AG08396 (cell line): ENCODE results near the gene TPRA1.
"Not testable (repeated sequence)": the region's sequence is repeated elsewhere in the genome, so short reads cannot be mapped to it uniquely, and the experiment has no call there.

Experiments
- DNase-seq: peaks from one replicate; pipeline ENCODE4 v3.0.0; 2012; ENCODE audit warnings: low spot score, mixed read lengths

TPRA1 gene

GRCh38 chr3:127616836-127617605 lies 26.5 kb upstream of the TPRA1 start:
- DNase-seq = no peak

DNA sequence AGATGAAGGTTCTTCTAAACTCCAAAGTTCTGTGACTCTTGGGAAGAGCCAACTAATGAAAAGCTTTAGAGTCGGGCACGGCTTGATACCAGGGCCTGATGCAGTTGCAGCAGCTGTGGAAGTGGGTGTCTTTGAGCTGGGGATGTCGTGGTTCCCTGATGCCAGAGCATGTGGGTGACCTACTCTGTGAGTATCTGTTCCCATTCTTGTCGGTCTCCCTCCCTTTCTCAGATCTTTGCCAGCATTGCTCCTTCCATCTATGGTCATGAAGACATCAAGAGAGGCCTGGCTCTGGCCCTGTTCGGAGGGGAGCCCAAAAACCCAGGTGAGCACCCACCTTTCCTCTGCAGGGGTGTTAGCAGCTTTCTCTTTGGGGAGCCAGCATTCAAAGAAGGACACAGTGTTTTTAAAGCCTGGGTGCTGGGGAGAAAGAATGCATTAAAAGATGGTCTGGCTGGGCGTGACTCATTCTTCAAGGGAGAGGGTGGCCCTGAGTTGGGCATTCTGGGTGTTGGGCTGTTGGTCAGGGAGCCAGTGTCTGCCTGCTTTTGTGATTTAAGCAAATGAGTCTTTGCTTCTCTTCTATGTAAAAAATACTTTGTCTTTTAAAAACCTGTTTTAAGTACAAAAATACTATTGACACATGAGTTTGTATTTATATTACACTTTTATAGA lies 25.2 kb upstream of the TPRA1 start:
- no peak for DNase-seq

DNA sequence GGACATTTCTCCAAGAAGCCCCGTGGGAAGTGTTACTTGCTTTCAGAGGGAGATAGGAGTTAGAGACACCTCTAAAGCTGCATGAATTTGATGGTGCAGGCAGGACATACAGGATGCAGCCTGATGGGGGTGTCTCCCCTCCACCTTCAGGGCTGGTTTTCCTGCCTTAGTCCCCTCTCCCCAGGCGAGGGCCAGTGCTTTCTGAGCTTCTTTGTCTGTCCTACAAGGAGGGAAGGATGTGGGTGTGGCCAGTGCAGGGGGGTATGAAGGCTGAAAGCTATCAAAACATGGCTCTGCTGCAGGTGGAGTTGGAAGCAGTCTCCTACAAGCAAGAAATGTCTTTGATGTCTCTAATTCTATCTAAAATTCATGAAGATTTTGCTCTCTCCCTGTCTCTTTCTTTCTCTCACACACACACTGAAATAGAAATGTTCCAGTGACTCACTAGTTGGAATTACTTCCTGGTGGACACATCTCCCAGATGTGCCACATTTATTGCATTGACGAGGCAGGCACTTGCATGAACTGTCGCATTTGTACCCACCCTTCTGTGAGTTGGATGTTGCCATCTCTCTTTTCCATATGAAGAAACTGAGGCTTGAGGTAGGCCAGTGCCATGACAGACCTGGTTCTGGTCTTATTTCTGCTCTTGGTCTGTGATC lies 24.5 kb upstream of the TPRA1 start:
- DNase-seq = no peak

GRCh38 chr3:127613406-127613805 lies 22.9 kb upstream of the TPRA1 start:
- DNase-seq = peak; percentile 35

DNA sequence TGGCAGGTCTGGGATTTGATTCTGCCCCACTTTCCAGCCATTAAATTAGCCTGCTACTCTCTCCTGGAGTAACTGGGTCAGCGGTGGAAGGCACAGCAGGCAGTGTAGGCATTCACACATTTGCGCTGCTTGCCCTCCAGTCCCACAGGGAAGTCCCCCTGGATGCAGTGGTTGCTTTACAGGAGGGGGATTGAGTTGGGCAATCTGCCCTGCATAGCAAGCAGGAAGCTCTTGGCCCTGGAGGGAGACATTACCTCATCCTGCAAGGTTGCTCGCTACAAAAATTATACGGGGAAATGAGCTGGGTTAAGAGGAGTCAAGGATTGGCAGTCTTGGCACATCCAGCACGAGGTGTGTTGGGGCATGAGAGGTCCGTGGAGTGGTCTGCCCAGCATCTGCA lies 22.4 kb upstream of the TPRA1 start:
- DNase-seq = no peak

DNA sequence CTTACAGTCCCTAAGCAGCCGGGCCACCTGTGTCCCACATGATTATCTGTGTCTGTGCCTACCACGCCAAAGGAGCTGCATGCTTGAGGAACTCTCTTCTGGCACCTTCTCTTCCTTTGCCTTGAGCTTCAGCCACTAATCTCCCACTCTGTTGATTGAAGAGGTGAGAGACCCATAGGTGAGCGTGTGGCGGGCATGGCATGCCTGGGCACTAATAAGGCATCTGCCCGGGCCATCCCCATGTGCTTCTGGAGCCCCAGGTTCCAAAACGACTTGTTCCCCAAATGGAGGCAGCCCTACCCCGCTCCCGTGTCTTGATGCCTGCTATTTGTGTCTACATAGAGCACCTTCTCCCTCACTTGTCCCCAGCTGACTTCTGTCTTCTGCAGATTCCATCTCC lies 20.7 kb upstream of the TPRA1 start:
- DNase-seq = no peak

- DNase-seq = no peak
Observed at GRCh38 chr3:127610105-127610504, 19.6 kb upstream of the TPRA1 start.

- no peak for DNase-seq
Observed at GRCh38 chr3:127608362-127608718, 17.8 kb upstream of the TPRA1 start.

DNA sequence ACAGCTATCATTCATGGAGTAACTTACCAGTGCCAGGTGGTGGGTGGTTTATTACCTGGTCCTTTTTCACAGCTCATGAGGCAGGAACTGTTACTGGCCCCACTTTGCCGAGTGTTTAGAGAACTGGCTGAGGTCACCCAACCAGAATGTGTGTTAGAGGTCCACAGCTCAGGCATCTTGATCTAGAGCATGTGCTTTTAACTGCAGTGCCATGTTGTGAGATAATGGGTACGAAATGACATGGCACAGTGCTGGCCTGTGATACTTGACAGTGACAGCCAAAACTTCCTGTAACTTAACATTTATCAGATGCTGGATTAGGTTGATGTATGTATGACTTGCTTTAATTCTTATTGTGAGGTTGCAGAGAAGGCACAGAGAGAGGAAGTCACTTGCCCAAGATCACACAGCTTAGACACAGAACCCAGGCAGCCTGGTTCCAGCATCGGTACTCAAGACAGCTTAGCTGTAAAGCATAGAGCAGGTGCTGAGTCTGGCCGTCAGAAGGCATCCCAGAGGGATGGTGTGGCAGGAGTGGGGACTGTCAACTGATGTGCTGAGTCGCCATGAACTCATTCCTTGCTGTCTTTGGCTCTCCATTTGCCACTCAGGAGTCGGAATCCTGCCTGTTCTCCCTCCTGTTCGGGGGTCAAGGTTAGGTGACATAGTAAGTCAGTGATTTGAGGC lies 17.3 kb upstream of the TPRA1 start:
- no peak for DNase-seq

DNA sequence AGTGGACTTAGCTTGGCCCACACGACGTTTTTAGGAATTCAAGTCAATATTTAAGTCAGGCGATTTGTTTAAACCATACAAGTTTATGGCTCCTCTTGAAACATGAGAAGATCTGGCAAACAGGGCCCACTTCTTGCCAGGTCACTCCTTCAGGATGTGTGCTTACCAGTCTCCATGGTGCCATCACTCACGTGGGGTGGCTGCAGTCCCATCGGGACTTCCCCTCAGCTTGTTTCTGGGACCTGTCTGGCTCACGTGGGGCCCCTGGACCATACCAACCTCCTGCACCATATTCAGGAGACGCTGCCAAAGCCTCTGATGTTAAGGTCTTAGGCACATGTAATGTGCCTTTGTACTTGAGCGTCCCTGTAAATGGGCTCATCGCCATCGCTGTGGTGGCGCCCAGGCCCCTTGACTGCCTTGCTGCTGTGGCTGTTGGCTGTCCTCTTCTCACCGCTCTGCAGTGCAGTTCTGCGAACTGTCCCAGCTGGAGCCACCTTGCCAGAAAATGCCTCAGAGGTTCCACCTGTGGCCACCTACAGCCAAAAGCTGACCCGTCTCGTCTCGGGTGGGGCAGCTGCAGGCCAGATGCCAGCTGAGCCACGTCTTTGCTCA lies 16.6 kb upstream of the TPRA1 start:
- DNase-seq = no peak

- DNase-seq = no peak
Observed at GRCh38 chr3:127606086-127606805, 15.7 kb upstream of the TPRA1 start.

DNA sequence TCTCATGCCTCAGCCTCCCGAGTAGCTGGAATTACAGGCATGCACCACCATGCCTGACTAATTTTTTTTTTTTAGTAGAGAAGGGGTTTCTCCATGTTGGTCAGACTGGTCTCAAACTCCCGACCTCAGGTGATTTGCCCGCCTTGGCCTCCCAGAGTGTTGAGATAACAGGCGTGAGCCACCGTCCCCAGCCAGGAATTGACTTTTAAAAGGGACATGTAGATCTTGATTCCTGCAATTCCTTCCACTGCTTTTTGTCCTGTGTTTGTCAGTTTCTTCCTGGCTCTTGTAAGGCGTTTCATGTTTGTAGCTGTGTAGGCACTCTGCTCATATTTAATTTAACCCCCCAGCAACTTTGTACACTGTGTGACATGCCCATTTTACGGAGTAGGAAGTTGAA lies 15.0 kb upstream of the TPRA1 start:
- not testable (repeated sequence) for DNase-seq

GRCh38 chr3:127604546-127605165 lies 14.1 kb upstream of the TPRA1 start:
- no peak for DNase-seq

- no peak for DNase-seq
Observed at GRCh38 chr3:127604035-127604434, 13.5 kb upstream of the TPRA1 start.

DNA sequence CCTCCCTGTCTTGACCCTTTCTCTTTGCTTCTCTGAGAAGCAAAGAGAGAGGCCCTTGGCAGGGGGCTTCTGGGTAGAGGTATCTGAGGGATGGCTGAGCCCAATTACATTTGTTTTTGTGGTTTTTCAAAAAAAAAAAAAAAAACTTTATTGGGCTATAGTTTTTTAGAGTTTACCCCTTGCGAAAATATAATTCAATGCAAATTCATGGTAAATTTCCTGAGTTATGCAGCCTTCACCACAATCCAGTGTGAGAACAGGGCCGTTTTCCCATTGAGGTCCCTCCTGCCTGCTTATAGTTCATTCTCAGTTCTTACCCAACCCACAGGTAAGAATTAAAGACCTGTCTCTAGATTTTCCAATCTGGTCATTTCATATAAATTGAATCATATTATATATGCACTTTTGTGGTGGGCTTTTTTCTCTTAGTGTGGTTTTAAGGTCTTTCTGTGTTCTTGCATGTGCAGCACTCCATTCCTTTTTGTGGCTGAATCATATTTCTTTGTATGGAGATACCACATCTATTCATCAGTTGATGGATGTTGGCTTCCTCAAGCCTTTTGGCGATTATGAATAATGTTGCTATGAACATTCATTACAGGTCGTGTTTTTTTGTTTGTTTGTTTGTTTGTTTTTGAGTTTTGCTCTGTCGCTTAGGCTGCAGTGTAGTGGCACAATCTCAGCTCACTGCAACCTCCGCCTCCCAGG lies 10.4 kb upstream of the TPRA1 start:
- DNase-seq = no peak

DNA sequence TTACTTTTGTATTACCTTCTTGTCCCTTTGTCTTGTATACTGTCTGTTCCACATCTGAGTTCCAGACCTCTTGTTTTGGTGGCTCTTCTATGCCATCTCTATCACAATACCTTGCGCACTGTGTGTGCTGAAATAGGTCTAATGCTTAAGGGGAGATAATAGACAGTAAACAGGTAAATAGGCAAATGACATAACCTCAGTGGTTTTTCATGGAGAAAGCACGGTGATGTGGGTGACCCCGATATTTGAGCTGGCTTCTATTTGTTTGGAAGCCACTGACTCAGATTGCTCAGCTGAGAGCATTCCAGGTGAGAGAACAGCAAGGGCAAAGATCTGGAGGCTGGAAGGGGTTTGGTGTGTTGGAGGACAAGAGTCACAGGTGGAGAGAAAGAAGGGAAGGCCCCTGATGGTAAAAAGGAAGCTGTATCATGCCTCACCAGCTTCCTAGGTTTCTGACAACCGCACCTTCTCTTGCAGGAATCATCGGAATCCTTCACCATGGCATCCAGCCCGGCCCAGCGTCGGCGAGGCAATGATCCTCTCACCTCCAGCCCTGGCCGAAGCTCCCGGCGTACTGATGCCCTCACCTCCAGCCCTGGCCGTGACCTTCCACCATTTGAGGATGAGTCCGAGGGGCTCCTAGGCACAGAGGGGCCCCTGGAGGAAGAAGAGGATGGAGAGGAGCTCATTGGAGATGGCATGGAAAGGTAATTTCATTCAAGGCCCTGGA lies 8.5 kb upstream of the TPRA1 start:
- no peak for DNase-seq

DNA sequence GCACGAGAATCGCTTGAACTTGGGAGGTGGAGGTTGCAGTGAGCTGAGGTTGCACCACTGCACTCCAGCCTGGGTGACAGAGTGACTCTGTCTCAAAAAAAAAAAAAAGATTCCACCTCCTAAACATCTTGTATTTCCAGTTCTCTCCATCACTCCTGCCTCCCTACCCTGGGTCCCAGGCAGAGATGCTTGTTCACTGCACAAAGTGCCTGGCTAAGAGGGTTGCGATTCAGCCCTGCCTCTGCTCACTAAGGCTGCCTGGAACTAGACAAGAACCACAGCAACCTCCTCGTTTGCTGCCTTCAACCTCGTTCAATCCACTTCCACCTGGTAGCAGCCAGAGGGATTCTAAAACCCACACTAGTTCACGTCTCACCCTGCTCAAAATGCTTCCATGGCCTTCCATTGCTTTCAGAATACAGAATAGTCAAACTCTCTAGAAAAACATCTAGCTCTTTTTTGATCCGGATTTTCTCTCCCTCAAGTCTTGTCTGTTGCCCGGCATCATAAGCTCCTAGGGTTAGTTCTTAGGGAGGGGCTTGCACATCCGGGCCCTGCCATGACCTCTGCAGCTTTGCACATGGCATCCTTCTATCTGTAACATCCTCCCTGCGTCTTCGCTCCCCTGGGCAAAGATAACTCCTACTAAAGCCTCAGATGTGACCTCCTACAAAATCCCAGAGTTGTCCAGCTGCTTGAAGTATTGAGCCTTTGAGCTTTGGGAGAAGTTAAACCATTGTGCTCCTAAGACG lies 6.7 kb upstream of the TPRA1 start:
- DNase-seq = no peak

DNA sequence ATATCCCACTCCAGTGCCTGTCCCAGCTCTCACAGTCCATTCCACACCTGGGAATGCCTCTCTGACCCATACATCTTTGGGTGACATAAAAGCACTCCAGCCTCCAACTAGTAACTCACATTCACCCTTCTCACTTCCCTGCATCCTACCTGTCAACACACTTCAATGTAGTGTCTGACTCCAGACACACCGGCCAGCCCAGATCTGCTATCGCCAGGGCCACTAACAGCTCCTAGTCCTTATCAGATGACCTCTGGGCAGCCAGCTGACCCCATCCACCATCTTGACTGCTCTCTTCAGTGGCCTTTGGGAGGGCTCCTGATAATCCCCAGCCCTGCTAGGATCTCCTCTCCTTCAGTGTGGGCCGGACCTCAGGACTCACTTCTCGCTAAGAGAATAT lies 4.8 kb upstream of the TPRA1 start:
- DNase-seq = no peak

GRCh38 chr3:127593178-127593577 lies 2.6 kb upstream of the TPRA1 start:
- no peak for DNase-seq
